Psoas muscle (tissue), 8 donors: ENCODE measurements around the gene CLASP1. TPM values are rescaled to one million over a fixed set of nuclear protein-coding genes. Genes with fewer than 3 reads are reported as not detected.

Source experiments
- ATAC-seq, 4 donors: fragments of 200-7000 bp; cut with Tn5 transposase; one replicate each; pipeline ENCODE4 v1.9.1; 2020; ENCODE audit warnings: moderate library complexity in 3 of 4, mild to moderate bottlenecking in 2 of 4
- DNase-seq, 2 donors: peaks; one replicate each; pipeline ENCODE4 v3.0.0-alpha.2; 2020
- H3K27ac ChIP-seq: fragments of 200-600 bp; one replicate; pipeline ENCODE4 v1.8.0; 2022
- H3K27me3 ChIP-seq, 3 donors: fragments of 200-600 bp in 1 of 3; one replicate each; pipeline versions ENCODE4 v1.6.1 to v1.8.0; 2013 to 2022; ENCODE audit warnings: low read length in 2 of 3, mild to moderate bottlenecking in 2 of 3, moderate library complexity in 1 of 3; ENCODE audit not compliant: insufficient read depth in 3 of 3
- H3K36me3 ChIP-seq, 2 donors: fragments of 200-600 bp in 1 of 2; one replicate each; pipeline versions ENCODE4 v1.6.1 to v1.8.0; 2013 to 2022; ENCODE audit warnings: low read depth in 1 of 2, mild to moderate bottlenecking in 1 of 2, moderate library complexity in 1 of 2; ENCODE audit not compliant: insufficient read depth in 1 of 2
- H3K4me1 ChIP-seq: fragments of 200-600 bp; one replicate; pipeline ENCODE4 v1.8.0; 2022
- H3K4me3 ChIP-seq: fragments of 200-600 bp; one replicate; pipeline ENCODE4 v1.8.0; 2022; ENCODE audit warnings: mild to moderate bottlenecking
- H3K9me3 ChIP-seq: fragments of 200-600 bp; one replicate; pipeline ENCODE4 v1.8.0; 2022
- WGBS, 3 donors: extraction: QIAGEN DNeasy Blood & Tissue Kit; methylation state at CpG; one replicate each; pipeline versions ENCODE4 v1.1.6 to v1.1.7; 2013; 5-methylcytosine and 5-hydroxymethylcytosine counted together
- intact Hi-C, 2 donors: fragments of 100-400 bp; cut with DNase I; formaldehyde crosslinking; loops; one replicate each; pipeline versions ENCODE4 v1.11.0 to v1.14.2; 2022
- polyA plus RNA-seq, 3 donors: library from polyadenylated mRNA; stranded (reverse); fragments of 200-250 nt; gene quantifications; one replicate each; pipeline ENCODE4 v1.2.3, GENCODE V29; 2013
- total RNA-seq, 4 donors: library from RNA; stranded (reverse); fragmentation: NEBNext Ultra II Directional in 2 of 4; extraction: Animal tissue kit (Norgen Biotek cat#: 25700) in 2 of 4; gene quantifications; one replicate each; pipeline versions ENCODE4 v1.2.1 to v1.2.4, GENCODE V29; 2021 to 2023
- TF ChIP-seq, protein P1 (sequence below): fragments of 200-600 bp; IDR thresholded peaks from one replicate; pipeline ENCODE4 v1.8.0; 2022; ENCODE audit warnings: antibody characterized with exemption
- donor health status: healthy with polysubstance abuse.
- donor health status: DM: no; HTN: no; CAD: no; lungs with moderate emphysema.
- donor health status: Bipolar disorder and iron deficiency.
- donor health status: healthy.
- donor health status: DM: yes; HTN: yes; CAD: no.
- donor health status: DM: no; HTN: no; CAD: no.
- donor health status: DM: no; HTN: no; CAD: no.
- donor health status: DM: yes; HTN: yes; CAD: no.

CLASP1 gene
- total and polyA plus RNA-seq, 7 donors: 11.6 to 60.7 (median 38.8) TPM

GRCh38 chr2:121291251-121291580, 358.0 kb downstream of the CLASP1 start:
- no peak overlapping the region for H3K4me3 ChIP-seq
- no peaks in the 10 kb centered on the region for H3K4me1 ChIP-seq
- intact Hi-C loops: no loop called here
- no peaks in the 10 kb centered on the region for H3K9me3 ChIP-seq
- no peaks in the 10 kb centered on the region for H3K27me3 ChIP-seq
- ATAC-seq: no peak
- DNase-seq: no peak
- H3K27ac ChIP-seq: no peak overlapping the region
- 90 to 98% (median 96%) methylated on average over 5 of the region's 5 CpGs for WGBS, 3 donors
- TF ChIP-seq, protein P1, sequence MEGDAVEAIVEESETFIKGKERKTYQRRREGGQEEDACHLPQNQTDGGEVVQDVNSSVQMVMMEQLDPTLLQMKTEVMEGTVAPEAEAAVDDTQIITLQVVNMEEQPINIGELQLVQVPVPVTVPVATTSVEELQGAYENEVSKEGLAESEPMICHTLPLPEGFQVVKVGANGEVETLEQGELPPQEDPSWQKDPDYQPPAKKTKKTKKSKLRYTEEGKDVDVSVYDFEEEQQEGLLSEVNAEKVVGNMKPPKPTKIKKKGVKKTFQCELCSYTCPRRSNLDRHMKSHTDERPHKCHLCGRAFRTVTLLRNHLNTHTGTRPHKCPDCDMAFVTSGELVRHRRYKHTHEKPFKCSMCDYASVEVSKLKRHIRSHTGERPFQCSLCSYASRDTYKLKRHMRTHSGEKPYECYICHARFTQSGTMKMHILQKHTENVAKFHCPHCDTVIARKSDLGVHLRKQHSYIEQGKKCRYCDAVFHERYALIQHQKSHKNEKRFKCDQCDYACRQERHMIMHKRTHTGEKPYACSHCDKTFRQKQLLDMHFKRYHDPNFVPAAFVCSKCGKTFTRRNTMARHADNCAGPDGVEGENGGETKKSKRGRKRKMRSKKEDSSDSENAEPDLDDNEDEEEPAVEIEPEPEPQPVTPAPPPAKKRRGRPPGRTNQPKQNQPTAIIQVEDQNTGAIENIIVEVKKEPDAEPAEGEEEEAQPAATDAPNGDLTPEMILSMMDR: no peak
- no peaks in the 10 kb centered on the region for H3K36me3 ChIP-seq

- intact Hi-C loops: no loop called here
- H3K27me3 ChIP-seq: peaks cover 0 to 18% (median 8%) of the 10 kb centered on the region in 3 donors
- H3K4me3 ChIP-seq: no peak overlapping the region
- peaks cover 4% of the 10 kb centered on the region for H3K4me1 ChIP-seq
- DNase-seq: no peak
- no peak overlapping the region for H3K27ac ChIP-seq
- H3K36me3 ChIP-seq: no peaks in the 10 kb centered on the region
- H3K9me3 ChIP-seq: no peaks in the 10 kb centered on the region
- ATAC-seq: no peak
- WGBS, 3 donors: 79 to 83% (median 83%) methylated on average over 5 of the region's 5 CpGs
- TF ChIP-seq, protein P1: no peak
Observed at GRCh38 chr2:121289271-121289670, 360.0 kb downstream of the CLASP1 start.

DNA sequence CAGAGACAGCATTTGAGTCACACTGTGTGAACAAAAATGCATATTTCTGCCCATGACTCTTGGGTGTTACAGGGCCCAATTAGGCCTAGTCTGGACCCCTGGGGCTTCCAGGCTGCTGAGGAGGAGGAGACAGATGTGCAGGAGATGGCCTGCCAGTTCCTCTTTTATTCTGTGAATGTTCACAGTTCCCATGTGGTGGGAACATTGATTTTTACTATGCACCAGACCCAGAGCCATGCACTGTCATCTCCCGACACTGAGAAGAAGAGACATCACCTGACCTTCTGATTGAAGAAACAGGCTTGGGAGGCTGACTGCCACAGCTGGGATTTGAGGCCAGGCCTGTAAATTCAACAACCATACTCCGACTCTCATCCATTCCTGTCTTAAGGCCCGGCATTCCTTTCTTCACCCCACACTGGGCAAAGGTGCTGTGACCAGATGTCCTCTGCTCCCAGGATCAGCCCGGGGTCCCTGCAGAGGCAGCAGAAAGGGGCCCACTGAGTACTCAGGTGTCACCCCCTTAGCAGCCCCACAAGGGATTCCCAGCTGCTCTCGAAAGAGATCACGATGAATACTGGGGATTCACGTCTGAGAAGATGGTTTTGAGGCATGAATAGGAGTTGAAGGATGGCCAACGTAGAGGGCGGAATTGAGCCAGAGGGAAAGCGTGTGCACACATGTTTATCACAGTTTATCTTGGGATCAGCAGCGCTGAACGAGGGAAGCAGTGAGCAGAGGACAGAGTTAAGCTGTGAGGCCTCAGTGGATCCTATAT, 360.6 kb downstream of the CLASP1 start:
- TF ChIP-seq, protein P1: no peak
- H3K27ac ChIP-seq: no peak overlapping the region
- intact Hi-C loops: no loop called here
- H3K9me3 ChIP-seq: no peaks in the 10 kb centered on the region
- ATAC-seq: no peak
- peaks cover 0 to 24% (median 9%) of the 10 kb centered on the region in 3 donors for H3K27me3 ChIP-seq
- H3K36me3 ChIP-seq: no peaks in the 10 kb centered on the region
- H3K4me3 ChIP-seq: no peak overlapping the region
- 81 to 88% (median 86%) methylated on average over 12 of the region's 12 CpGs for WGBS, 3 donors
- DNase-seq: no peak
- H3K4me1 ChIP-seq: peaks cover 6% of the 10 kb centered on the region

GRCh38 chr2:121287956-121288355, 361.3 kb downstream of the CLASP1 start:
- intact Hi-C loops: no loop called here
- 94 to 97% (median 95%) methylated on average over 4 of the region's 4 CpGs for WGBS, 3 donors
- Histone ChIP-seq H3K36me3 (no peaks in the 10 kb centered on the region), H3K27ac (no peak overlapping the region), H3K9me3 (no peaks in the 10 kb centered on the region), H3K27me3 (peaks cover 0 to 29% (median 12%) of the 10 kb centered on the region in 3 donors), H3K4me3 (no peak overlapping the region), H3K4me1 (peaks cover 6% of the 10 kb centered on the region)
- no peak for DNase-seq
- ATAC-seq: no peak
- TF ChIP-seq, protein P1: no peak

Other genes with a start within 250 kb of the CLASP1 start
- not detected for gene RNU4ATAC, start 118.6 kb downstream of the CLASP1 start, total RNA-seq
- not detected for gene RNU4ATAC, start 118.6 kb downstream of the CLASP1 start, polyA plus RNA-seq
- gene NIFK, start 87.4 kb upstream of the CLASP1 start, total RNA-seq: 10 to 100 TPM; 46.5 to 74.3 (median 56.6) TPM
- 100 to 1,000 TPM in 1 of 3 donors, 10 to 100 TPM in 2; 48.8 to 116 (median 48.9) TPM for gene NIFK, start 87.4 kb upstream of the CLASP1 start, polyA plus RNA-seq
- gene TSN, start 106.2 kb upstream of the CLASP1 start, total RNA-seq: 10 to 100 TPM; 38.0 to 50.5 (median 42.7) TPM
- 10 to 100 TPM; 25.0 to 68.4 (median 35.1) TPM for gene TSN, start 106.2 kb upstream of the CLASP1 start, polyA plus RNA-seq